GM23338 (cell line): ENCODE measurements around the gene HS6ST3. TPM values are rescaled to one million over a fixed set of nuclear protein-coding genes. Genes with fewer than 3 reads are reported as not detected.

Source experiments
- ATAC-seq: fragments of 200-7000 bp; cut with Tn5 transposase; 3 replicates; pipeline ENCODE4 v1.9.1; 2020
- DNase-seq: peaks from one replicate; pipeline ENCODE4 v3.0.0-alpha.2; 2015; ENCODE audit warnings: low spot score
- H2AFZ ChIP-seq: fragments of 200-600 bp; sonication (generic); 2 replicates; pipeline ENCODE4 v1.8.0; 2016; ENCODE audit warnings: antibody characterized with exemption, mild to moderate bottlenecking, moderate library complexity
- H3F3A ChIP-seq: fragments of 200-600 bp; sonication (generic); replicated peaks from 2 replicates; pipeline ENCODE4 v1.8.0; 2017; ENCODE audit warnings: antibody characterized with exemption, mixed run types, low read depth
- H3K27ac ChIP-seq: fragments of 200-600 bp; sonication (generic); 2 replicates; pipeline ENCODE4 v1.6.1; 2016; ENCODE audit warnings: low read depth
- H3K27me3 ChIP-seq: fragments of 200-600 bp; sonication (generic); 2 replicates; pipeline ENCODE4 v1.8.0; 2016; ENCODE audit warnings: mild to moderate bottlenecking, mixed run types, moderate library complexity; ENCODE audit not compliant: insufficient read depth
- H3K36me3 ChIP-seq: fragments of 200-600 bp; sonication (generic); 2 replicates; pipeline ENCODE4 v1.8.0; 2016; ENCODE audit warnings: mild to moderate bottlenecking; ENCODE audit not compliant: insufficient read depth
- H3K4me1 ChIP-seq: fragments of 200-600 bp; sonication (generic); 2 replicates; pipeline ENCODE4 v1.8.0; 2016; ENCODE audit warnings: mild to moderate bottlenecking, moderate library complexity; ENCODE audit not compliant: insufficient read depth
- H3K4me2 ChIP-seq: fragments of 200-600 bp; sonication (generic); 2 replicates; pipeline ENCODE4 v1.7.1; 2017; ENCODE audit warnings: mixed run types
- H3K4me3 ChIP-seq: fragments of 200-600 bp; sonication (generic); 2 replicates; pipeline ENCODE4 v1.6.1; 2016; ENCODE audit warnings: mixed run types
- H3K79me2 ChIP-seq: fragments of 200-600 bp; sonication (generic); replicated peaks from 2 replicates; pipeline ENCODE4 v1.8.0; 2017; ENCODE audit warnings: mild to moderate bottlenecking; ENCODE audit not compliant: insufficient read depth
- H3K9me2 ChIP-seq: fragments of 200-600 bp; sonication (generic); 2 replicates; pipeline ENCODE4 v1.8.0; 2017; ENCODE audit not compliant: insufficient read depth
- H4K20me1 ChIP-seq: fragments of 200-600 bp; sonication (generic); replicated peaks from 2 replicates; pipeline ENCODE4 v1.8.0; 2017; ENCODE audit warnings: mild to moderate bottlenecking; ENCODE audit not compliant: insufficient read depth
- H3K27ac Mint-ChIP-seq: 2 replicates; pipeline ENCODE4 v1.8.0; 2020; ENCODE audit warnings: inconsistent platforms, mild to moderate bottlenecking, moderate library complexity, mixed read lengths
- H3K27me3 Mint-ChIP-seq: 3 replicates; pipeline ENCODE4 v1.8.0; 2022; ENCODE audit warnings: low read depth, mild to moderate bottlenecking, moderate library complexity, mixed read lengths, inconsistent platforms; ENCODE audit not compliant: insufficient read depth, poor library complexity
- H3K36me3 Mint-ChIP-seq: 3 replicates; pipeline ENCODE4 v1.8.0; 2021; ENCODE audit warnings: low read depth, mild to moderate bottlenecking, inconsistent platforms, moderate library complexity, mixed read lengths
- H3K4me1 Mint-ChIP-seq: 3 replicates; pipeline ENCODE4 v1.8.0; 2020; ENCODE audit warnings: mild to moderate bottlenecking, inconsistent platforms, mixed read lengths
- H3K4me3 Mint-ChIP-seq: 3 replicates; pipeline ENCODE4 v1.8.0; 2021; ENCODE audit warnings: moderate library complexity, mild to moderate bottlenecking, inconsistent platforms, mixed read lengths
- H3K9me3 Mint-ChIP-seq: 3 replicates; pipeline ENCODE4 v1.8.0; 2020; ENCODE audit warnings: moderate library complexity, mild to moderate bottlenecking, inconsistent platforms, mixed read lengths
- CREB1 ChIP-seq: fragments of 250-450 bp; sonication (Bioruptor Pico); IDR thresholded peaks from 2 replicates; pipeline ENCODE4 v1.5.0; 2020; ENCODE audit warnings: low read depth, mild to moderate bottlenecking, moderate library complexity
- ETS1 ChIP-seq: IDR thresholded peaks from 2 replicates; pipeline ENCODE4 v1.6.1; 2016; ENCODE audit warnings: antibody characterized with exemption
- EZH2 ChIP-seq: fragments of 200-600 bp; sonication (generic); IDR thresholded peaks from one replicate; pipeline ENCODE4 v1.8.0; 2017; ENCODE audit warnings: antibody characterized with exemption, mild to moderate bottlenecking, low read depth; ENCODE audit not compliant: unreplicated experiment
- EZH2phosphoT487 ChIP-seq: fragments of 200-600 bp; sonication (generic); IDR thresholded peaks from one replicate; pipeline ENCODE4 v1.8.1; 2018; ENCODE audit warnings: antibody characterized with exemption; ENCODE audit not compliant: unreplicated experiment
- JUNB ChIP-seq: IDR thresholded peaks from one replicate; pipeline ENCODE4 v1.6.1; 2016; ENCODE audit warnings: antibody characterized with exemption; ENCODE audit not compliant: unreplicated experiment
- NANOG ChIP-seq: IDR thresholded peaks from 2 replicates; pipeline ENCODE4 v1.6.1; 2016; ENCODE audit warnings: antibody characterized with exemption, borderline replicate concordance
- POLR2AphosphoS5 ChIP-seq: IDR thresholded peaks from 2 replicates; pipeline ENCODE4 v1.6.1; 2016; ENCODE audit warnings: antibody characterized with exemption, low read depth
- REST ChIP-seq: IDR thresholded peaks from one replicate; pipeline ENCODE4 v1.6.1; 2018; ENCODE audit warnings: antibody characterized with exemption; ENCODE audit not compliant: unreplicated experiment
- STAT1 ChIP-seq: IDR thresholded peaks from one replicate; pipeline ENCODE4 v1.6.1; 2016; ENCODE audit warnings: antibody characterized with exemption; ENCODE audit not compliant: unreplicated experiment
- ZNF114 ChIP-seq: fragments of 250-450 bp; sonication (Bioruptor Pico); IDR thresholded peaks from 2 replicates; pipeline ENCODE4 v1.5.0; 2020; ENCODE audit warnings: mild to moderate bottlenecking, moderate library complexity
- ZNF331 ChIP-seq: fragments of 250-450 bp; sonication (Bioruptor Pico); IDR thresholded peaks from 2 replicates; pipeline ENCODE4 v1.5.0; 2020; ENCODE audit warnings: low read depth, mild to moderate bottlenecking, moderate library complexity
- polyA plus RNA-seq: library from polyadenylated mRNA; unstranded; fragments of >200 nt; fragmentation: Nextera tagmentation; extraction: Ambion mirVana; gene quantifications from 2 replicates; pipeline ENCODE4 v1.2.1, GENCODE V29; 2016
- total RNA-seq: library from RNA; depleted of rRNA; stranded (reverse); fragments of >200 nt; shearing (Covaris generic); gene quantifications from 2 replicates; pipeline ENCODE4 v1.2.3, GENCODE V29; 2014
- TF ChIP-seq, protein P1 (sequence below), 2 experiments: fragments of 200-600 bp in 1 of 2; sonication (generic) in 1 of 2; conservative IDR thresholded peaks; 2 replicates each; pipeline versions ENCODE4 v1.5.1 to v1.6.1; 2016 to 2017; ENCODE audit warnings: antibody characterized with exemption in 2 of 2, low read depth in 2 of 2, mild to moderate bottlenecking in 2 of 2, moderate library complexity in 1 of 2

Gene HS6ST3
- total and polyA plus RNA-seq, 2 experiments from 2014 or later, result 0.52 to 0.80 TPM

DNA sequence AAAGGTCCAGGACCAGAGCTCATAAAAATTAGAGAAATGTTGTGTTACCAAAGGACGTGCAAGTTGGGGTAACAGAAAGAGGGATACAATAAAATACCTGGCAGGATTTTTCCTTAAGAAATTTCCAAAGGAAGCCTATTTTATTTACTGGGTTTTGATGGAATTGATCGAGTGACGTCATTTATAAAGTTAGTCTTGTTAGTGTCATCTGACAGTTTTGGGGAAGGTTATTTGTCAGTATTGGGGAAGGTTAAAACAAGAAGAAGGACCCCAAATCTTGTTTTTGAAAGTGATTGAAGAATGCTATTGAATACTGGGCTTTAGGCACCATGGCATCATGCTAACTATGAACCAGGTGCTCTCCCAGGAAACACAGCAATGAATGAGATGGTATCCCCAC lies 287.9 kb downstream of the HS6ST3 start:
- Mint-ChIP-seq H3K36me3 (no peaks in the 10 kb centered on the region), H3K4me3 (no peak overlapping the region), H3K9me3 (no peaks in the 10 kb centered on the region), H3K4me1 (no peaks in the 10 kb centered on the region; the same call in 2 of the 3 replicates), H3K27ac (no peak overlapping the region), H3K27me3 (peaks cover 3% of the 10 kb centered on the region)
- ATAC-seq (no peak), DNase-seq (no peak)
- Histone ChIP-seq H3K27me3 (no peaks in the 10 kb centered on the region), H3K4me1 (no peaks in the 10 kb centered on the region), H3F3A (no peaks in the 10 kb centered on the region), H3K27ac (no peak overlapping the region), H3K79me2 (no peaks in the 10 kb centered on the region), H3K4me3 (no peak overlapping the region), H3K4me2 (no peak overlapping the region), H3K36me3 (no peaks in the 10 kb centered on the region), H3K9me2 (no peaks in the 10 kb centered on the region), H2AFZ (no peak overlapping the region), H4K20me1 (no peaks in the 10 kb centered on the region)
- TF ChIP-seq STAT1 (no peak), EZH2phosphoT487 (no peak), ETS1 (no peak), ZNF114 (CRISPR knock-in tag) (no peak)

- H3K27ac ChIP-seq, result no peak overlapping the region
- Mint-ChIP-seq H3K9me3 (0 out of 3 replicates have a peak, but pooled peaks cover 4% of the 10 kb centered on the region), H3K4me3 (no peak overlapping the region), H3K36me3 (no peaks in the 10 kb centered on the region), H3K4me1 (no peaks in the 10 kb centered on the region; the same call in 2 of the 3 replicates), H3K27ac (no peak overlapping the region), H3K27me3 (peaks cover 3% of the 10 kb centered on the region)
- no peaks in the 10 kb centered on the region for H3K79me2 ChIP-seq
- no peak overlapping the region for H3K4me3 ChIP-seq
- no peaks in the 10 kb centered on the region for H3K4me1 ChIP-seq
- no peaks in the 10 kb centered on the region for H3K36me3 ChIP-seq
- no peaks in the 10 kb centered on the region for H4K20me1 ChIP-seq
- no peaks in the 10 kb centered on the region for H3F3A ChIP-seq
- DNase-seq, result no peak
- no peak overlapping the region for H3K4me2 ChIP-seq
- no peaks in the 10 kb centered on the region for H3K9me2 ChIP-seq
- no peak overlapping the region for H2AFZ ChIP-seq
- ATAC-seq, result no peak
- no peaks in the 10 kb centered on the region for H3K27me3 ChIP-seq
- TF ChIP-seq, protein P1, sequence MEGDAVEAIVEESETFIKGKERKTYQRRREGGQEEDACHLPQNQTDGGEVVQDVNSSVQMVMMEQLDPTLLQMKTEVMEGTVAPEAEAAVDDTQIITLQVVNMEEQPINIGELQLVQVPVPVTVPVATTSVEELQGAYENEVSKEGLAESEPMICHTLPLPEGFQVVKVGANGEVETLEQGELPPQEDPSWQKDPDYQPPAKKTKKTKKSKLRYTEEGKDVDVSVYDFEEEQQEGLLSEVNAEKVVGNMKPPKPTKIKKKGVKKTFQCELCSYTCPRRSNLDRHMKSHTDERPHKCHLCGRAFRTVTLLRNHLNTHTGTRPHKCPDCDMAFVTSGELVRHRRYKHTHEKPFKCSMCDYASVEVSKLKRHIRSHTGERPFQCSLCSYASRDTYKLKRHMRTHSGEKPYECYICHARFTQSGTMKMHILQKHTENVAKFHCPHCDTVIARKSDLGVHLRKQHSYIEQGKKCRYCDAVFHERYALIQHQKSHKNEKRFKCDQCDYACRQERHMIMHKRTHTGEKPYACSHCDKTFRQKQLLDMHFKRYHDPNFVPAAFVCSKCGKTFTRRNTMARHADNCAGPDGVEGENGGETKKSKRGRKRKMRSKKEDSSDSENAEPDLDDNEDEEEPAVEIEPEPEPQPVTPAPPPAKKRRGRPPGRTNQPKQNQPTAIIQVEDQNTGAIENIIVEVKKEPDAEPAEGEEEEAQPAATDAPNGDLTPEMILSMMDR (conservative IDR thresholded peaks at IDR 0.05; ENCODE audit: low read depth in 2 of 2), result no peak
- TF ChIP-seq EZH2, result no peak
- TF ChIP-seq ETS1, result no peak
- TF ChIP-seq POLR2AphosphoS5, result no peak
- no peak for TF ChIP-seq JUNB
- TF ChIP-seq CREB1, result no peak
- no peak for TF ChIP-seq REST
- TF ChIP-seq STAT1, result no peak
- no peak for TF ChIP-seq ZNF331
- no peak for TF ChIP-seq NANOG
- no peak for TF ChIP-seq ZNF114 (CRISPR knock-in tag)
- no peak for TF ChIP-seq EZH2phosphoT487
These were observed 290.1 kb downstream of the HS6ST3 start for GRCh38 chr13:96379967-96380366.
